ENCODE data around the gene NACAD.

DNA sequence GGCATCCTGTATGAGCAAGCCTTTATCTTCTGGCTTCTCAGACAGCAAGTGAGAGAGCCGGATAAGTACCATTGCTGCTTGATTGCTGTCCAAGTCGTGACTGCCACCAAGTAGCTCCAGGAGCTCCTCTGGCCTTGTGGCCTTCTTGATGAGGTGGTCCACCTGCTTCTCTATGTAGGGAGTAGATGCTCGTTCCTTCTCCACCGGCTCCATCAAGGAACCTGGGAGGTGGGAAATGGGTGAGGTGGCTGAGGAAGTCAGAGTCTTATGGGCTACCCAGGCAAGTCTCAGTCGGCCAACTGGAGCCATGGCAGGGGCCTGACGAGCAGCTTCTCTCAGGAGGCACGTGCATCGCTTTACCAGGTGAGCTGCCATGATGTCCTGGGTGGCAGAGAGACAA, 20.1 kb upstream of the NACAD start:
- no peak for TF ChIP-seq POLR2A (IDR thresholded peaks at IDR 0.05)
- TF ChIP-seq, protein P1, sequence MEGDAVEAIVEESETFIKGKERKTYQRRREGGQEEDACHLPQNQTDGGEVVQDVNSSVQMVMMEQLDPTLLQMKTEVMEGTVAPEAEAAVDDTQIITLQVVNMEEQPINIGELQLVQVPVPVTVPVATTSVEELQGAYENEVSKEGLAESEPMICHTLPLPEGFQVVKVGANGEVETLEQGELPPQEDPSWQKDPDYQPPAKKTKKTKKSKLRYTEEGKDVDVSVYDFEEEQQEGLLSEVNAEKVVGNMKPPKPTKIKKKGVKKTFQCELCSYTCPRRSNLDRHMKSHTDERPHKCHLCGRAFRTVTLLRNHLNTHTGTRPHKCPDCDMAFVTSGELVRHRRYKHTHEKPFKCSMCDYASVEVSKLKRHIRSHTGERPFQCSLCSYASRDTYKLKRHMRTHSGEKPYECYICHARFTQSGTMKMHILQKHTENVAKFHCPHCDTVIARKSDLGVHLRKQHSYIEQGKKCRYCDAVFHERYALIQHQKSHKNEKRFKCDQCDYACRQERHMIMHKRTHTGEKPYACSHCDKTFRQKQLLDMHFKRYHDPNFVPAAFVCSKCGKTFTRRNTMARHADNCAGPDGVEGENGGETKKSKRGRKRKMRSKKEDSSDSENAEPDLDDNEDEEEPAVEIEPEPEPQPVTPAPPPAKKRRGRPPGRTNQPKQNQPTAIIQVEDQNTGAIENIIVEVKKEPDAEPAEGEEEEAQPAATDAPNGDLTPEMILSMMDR (IDR thresholded peaks at IDR 0.05), result no peak
